Omental fat pad (tissue), 4 donors: ENCODE results near the gene USP22. TPM values are rescaled to one million over a fixed set of nuclear protein-coding genes. Genes with fewer than 3 reads are reported as not detected.
"Not testable (repeated sequence)": the region's sequence is repeated elsewhere in the genome, so short reads cannot be mapped to it uniquely, and the experiment has no call there.

ENCODE experiments used
- ATAC-seq: fragments of 150-250 bp; one replicate; pipeline ENCODE4 v1.9.1; 2016; ENCODE audit warnings: mild to moderate bottlenecking, moderate library complexity; ENCODE audit not compliant: low FRiP score
- DNase-seq: peaks from one replicate; pipeline ENCODE4 v3.0.0-alpha.2; 2019; ENCODE audit warnings: low spot score
- CTCF ChIP-seq, 3 donors: fragments of 450-650 bp; IDR thresholded peaks; one replicate each; pipeline ENCODE4 v1.5.1; 2016 to 2017; ENCODE audit warnings: antibody characterized with exemption in 3 of 3, mild to moderate bottlenecking in 3 of 3, moderate library complexity in 2 of 3
- total RNA-seq, 4 donors: library from RNA; depleted of rRNA; stranded (reverse); fragments of >200 nt; gene quantifications; one replicate each; pipeline ENCODE4 v1.1.0, GENCODE V29; 2016

Gene USP22
- total RNA-seq, 4 donors from 2014 or later: 99.1 to 121 (median 109) TPM

GRCh38 chr17:21061971-21062526 lies 19.2 kb upstream of the USP22 start:
- no peak for ATAC-seq
- DNase-seq: no peak
- no peak for TF ChIP-seq CTCF (IDR thresholded peaks at IDR 0.05)

- TF ChIP-seq CTCF (IDR thresholded peaks at IDR 0.05): no peak
- DNase-seq (no peak), ATAC-seq (no peak)
These were observed 18.5 kb upstream of the USP22 start for GRCh38 chr17:21061158-21061835.

- DNase-seq: no peak
- no peak for TF ChIP-seq CTCF (IDR thresholded peaks at IDR 0.05)
- no peak for ATAC-seq
These were observed 16.9 kb upstream of the USP22 start for GRCh38 chr17:21059761-21060160.

DNA sequence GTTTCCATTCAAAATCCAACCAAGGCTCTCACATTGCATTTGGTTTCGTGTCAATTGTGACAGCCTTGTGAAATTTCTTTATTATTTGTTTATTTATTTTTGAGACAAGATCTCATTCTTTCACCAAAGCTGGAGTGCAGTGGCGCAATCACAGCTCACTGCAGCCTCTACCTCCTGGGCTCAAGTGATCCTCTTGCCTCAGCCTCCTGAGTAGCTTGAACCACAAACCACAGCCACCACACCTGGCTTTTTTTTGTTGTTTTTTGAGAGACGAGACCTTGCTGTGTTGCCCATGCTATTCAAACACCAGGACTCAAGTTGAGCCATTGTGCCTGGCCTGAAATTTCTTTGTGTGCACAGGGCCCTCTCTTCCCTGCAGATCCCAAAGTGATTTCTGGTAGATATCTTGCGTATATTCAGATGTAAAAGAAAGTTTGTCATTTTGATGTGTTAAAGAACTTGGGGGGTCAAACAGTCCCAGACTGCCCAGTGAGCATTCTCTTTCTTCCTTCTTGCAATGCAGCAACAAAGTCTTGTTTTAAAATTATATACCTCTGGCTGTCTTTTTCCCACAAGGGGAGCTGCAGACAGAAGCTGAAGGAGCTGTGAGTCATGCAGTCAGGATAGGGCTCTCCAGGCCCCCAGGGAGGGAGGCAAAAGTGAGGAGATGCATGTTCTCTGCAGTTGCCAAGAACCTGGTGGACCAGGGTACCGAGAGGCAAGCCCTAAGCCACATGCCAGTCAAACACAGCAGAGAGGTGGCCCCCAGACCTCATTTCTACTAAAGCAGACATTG lies 15.5 kb upstream of the USP22 start:
- TF ChIP-seq CTCF (IDR thresholded peaks at IDR 0.05): no peak
- ATAC-seq: no peak
- no peak for DNase-seq

- DNase-seq, ATAC-seq: not testable (repeated sequence)
These were observed 10.2 kb upstream of the USP22 start for GRCh38 chr17:21053056-21053455.

GRCh38 chr17:21049457-21049856 lies 6.6 kb upstream of the USP22 start:
- TF ChIP-seq CTCF (IDR thresholded peaks at IDR 0.05): no peak
- ATAC-seq (no peak), DNase-seq (no peak)

DNA sequence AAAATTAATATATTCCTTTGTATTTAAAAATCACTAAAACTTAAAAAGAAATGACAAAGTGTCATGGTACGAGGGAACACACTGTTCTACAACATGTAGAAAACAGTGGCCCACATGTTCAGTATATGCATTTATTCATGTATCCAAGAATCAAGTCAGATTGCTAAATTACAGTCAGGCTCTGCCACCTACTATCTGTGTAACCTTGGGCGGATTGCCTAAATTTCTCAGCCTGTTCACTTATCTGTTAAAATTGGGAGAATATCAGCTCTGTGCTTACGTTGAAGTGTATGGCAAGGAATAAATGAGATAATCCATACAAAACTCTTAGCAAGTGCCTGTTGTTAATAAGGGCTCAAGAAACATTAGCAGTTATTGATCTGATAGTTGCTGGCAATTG lies 3.4 kb upstream of the USP22 start:
- no peak for DNase-seq
- TF ChIP-seq CTCF (IDR thresholded peaks at IDR 0.05): no peak
- no peak for ATAC-seq
